GM12873 (cell line): ENCODE data around the gene ZNF362.

Experiments
- CTCF ChIP-seq: IDR thresholded peaks from 2 replicates; pipeline ENCODE4 v1.5.1; 2012; ENCODE audit warnings: low read depth, mild to moderate bottlenecking, moderate library complexity, low read length, control low read depth; ENCODE audit not compliant: insufficient read depth; ENCODE audit errors: missing control alignments

ZNF362 gene

GRCh38 chr1:33257207-33257771 is 997 bp downstream of the ZNF362 start:
- no peak for TF ChIP-seq CTCF

GRCh38 chr1:33257772-33258712 is 1.8 kb downstream of the ZNF362 start:
- no peak for TF ChIP-seq CTCF

DNA sequence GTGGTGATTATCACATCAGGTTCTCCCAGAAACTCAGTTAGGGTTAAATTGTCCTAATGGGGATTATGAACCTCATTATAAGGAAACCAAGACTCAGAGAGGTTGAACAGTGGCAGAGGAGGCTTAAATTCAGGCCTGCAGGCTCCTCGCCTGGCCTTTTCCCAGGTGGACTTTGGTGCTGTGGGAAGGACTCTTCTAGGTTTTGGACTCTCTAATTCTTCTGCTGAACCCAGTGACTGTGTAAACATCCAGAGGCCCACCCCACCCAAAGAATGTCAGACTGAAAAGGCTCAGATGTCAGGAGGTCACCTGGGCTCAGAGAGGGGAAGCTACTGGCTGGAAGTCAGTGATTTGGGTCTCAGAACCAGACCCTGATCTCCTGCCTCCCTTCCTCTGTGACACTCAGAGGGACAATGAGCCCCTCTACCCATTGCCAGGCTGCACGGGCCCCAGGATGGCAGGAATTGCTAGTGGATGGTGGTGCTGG is 2.5 kb downstream of the ZNF362 start:
- no peak for TF ChIP-seq CTCF

DNA sequence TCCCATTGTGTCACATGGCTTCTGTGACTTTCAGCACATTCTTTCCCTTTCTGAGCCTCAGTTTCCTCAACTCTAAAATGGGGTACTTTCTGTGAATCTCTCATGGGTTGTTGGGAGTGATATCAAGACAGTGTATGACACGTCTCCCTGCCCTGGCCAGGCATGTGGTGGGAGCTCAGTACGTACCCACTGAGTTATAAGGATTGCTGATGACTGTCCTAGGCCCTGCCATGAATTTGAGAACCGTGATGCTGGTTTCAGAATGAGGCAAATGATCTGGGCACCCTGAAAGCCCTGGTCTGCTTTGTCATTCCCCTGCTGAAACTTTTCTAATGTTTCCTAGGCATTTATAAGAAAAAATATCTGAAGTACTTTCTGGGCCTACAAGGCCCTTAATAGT is 3.6 kb downstream of the ZNF362 start:
- no peak for TF ChIP-seq CTCF

DNA sequence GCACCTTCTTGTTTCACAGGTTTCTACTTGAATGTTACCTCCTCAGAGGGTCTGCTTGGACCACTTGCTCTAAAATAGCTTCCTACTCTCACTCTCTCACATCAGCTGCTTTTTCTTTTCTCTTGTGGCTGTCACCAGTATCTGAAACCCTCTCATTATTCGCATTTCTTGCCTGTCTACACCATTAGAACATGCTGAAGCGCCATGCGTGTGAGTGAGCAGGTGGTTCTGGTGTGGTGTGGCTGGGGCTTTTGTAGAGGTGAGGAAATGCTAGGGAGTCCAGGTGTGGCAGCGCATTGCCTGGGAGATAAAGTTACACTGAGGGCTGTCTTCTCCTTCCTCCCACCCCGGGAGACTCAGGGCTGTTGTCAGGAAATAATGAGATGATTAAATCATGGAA is 4.1 kb downstream of the ZNF362 start:
- no peak for TF ChIP-seq CTCF

GRCh38 chr1:33261344-33261743 is 5.1 kb downstream of the ZNF362 start:
- no peak for TF ChIP-seq CTCF

GRCh38 chr1:33263890-33264504 is 7.7 kb downstream of the ZNF362 start:
- TF ChIP-seq CTCF: no peak
